Lower lobe of right lung (tissue), 2 donors: ENCODE data around the gene TTC8. TPM values are rescaled to one million over a fixed set of nuclear protein-coding genes. Genes with fewer than 3 reads are reported as not detected.

Experiments used
- ATAC-seq, 2 donors: fragments of 200-7000 bp; cut with Tn5 transposase; one replicate each; pipeline ENCODE4 v1.9.1; 2020 to 2022; ENCODE audit warnings: mild to moderate bottlenecking in 2 of 2, moderate library complexity in 2 of 2
- DNase-seq: peaks from one replicate; pipeline ENCODE4 v3.0.0-alpha.2; 2020
- H3K27ac ChIP-seq: fragments of 200-600 bp; one replicate; pipeline ENCODE4 v1.8.0; 2022
- H3K27me3 ChIP-seq: fragments of 200-600 bp; one replicate; pipeline ENCODE4 v1.8.0; 2022; ENCODE audit warnings: low read depth
- H3K36me3 ChIP-seq: fragments of 200-600 bp; one replicate; pipeline ENCODE4 v1.8.0; 2022; ENCODE audit warnings: mild to moderate bottlenecking
- H3K4me1 ChIP-seq: fragments of 200-600 bp; one replicate; pipeline ENCODE4 v1.8.0; 2022
- H3K4me3 ChIP-seq: fragments of 200-600 bp; one replicate; pipeline ENCODE4 v1.8.0; 2022; ENCODE audit warnings: mild to moderate bottlenecking
- H3K9me3 ChIP-seq: fragments of 200-600 bp; one replicate; pipeline ENCODE4 v1.8.0; 2022
- intact Hi-C: fragments of 100-400 bp; cut with DNase I; formaldehyde crosslinking; loops from one replicate; pipeline ENCODE4 v1.11.0; 2022
- total RNA-seq: library from RNA; stranded (reverse); fragmentation: NEBNext Ultra II Directional; extraction: Animal tissue kit (Norgen Biotek cat#: 25700); gene quantifications from one replicate; pipeline ENCODE4 v1.2.1, GENCODE V29; 2021
- TF ChIP-seq, protein P1 (sequence below): fragments of 200-600 bp; IDR thresholded peaks from one replicate; pipeline ENCODE4 v1.8.0; 2022; ENCODE audit warnings: antibody characterized with exemption, mild to moderate bottlenecking
- donor health status: DM: no; HTN: yes; CAD: no; lungs with severe emphysema.

TTC8 gene
- total RNA-seq, 1 donor from 2014 or later: 12.1 TPM

DNA sequence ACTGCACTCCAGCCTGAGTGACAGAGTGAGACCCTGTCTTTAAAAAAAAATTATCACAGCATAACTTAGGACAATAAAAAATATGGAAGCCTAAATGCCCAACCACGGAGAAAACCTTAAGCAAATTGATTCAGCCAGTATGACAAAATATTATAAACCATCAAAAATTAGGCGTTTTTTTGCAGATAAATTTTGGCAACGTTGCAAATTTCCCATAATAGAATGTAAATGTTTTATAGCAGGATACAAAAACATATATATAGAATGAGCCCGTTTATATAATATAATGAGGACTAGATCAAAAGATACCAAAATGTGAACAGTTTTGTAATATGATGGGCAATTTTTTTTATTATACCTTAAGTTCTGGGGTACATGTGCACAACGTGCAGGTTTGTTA, 24.9 kb upstream of the TTC8 start:
- DNase-seq: no peak
- Histone ChIP-seq H3K36me3 (no peaks in the 10 kb centered on the region), H3K4me1 (no peaks in the 10 kb centered on the region), H3K27me3 (no peaks in the 10 kb centered on the region), H3K4me3 (no peak overlapping the region), H3K9me3 (no peaks in the 10 kb centered on the region), H3K27ac (no peak overlapping the region)
- intact Hi-C loops: no loop called here
- no peak for ATAC-seq
- TF ChIP-seq, protein P1, sequence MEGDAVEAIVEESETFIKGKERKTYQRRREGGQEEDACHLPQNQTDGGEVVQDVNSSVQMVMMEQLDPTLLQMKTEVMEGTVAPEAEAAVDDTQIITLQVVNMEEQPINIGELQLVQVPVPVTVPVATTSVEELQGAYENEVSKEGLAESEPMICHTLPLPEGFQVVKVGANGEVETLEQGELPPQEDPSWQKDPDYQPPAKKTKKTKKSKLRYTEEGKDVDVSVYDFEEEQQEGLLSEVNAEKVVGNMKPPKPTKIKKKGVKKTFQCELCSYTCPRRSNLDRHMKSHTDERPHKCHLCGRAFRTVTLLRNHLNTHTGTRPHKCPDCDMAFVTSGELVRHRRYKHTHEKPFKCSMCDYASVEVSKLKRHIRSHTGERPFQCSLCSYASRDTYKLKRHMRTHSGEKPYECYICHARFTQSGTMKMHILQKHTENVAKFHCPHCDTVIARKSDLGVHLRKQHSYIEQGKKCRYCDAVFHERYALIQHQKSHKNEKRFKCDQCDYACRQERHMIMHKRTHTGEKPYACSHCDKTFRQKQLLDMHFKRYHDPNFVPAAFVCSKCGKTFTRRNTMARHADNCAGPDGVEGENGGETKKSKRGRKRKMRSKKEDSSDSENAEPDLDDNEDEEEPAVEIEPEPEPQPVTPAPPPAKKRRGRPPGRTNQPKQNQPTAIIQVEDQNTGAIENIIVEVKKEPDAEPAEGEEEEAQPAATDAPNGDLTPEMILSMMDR: no peak

DNA sequence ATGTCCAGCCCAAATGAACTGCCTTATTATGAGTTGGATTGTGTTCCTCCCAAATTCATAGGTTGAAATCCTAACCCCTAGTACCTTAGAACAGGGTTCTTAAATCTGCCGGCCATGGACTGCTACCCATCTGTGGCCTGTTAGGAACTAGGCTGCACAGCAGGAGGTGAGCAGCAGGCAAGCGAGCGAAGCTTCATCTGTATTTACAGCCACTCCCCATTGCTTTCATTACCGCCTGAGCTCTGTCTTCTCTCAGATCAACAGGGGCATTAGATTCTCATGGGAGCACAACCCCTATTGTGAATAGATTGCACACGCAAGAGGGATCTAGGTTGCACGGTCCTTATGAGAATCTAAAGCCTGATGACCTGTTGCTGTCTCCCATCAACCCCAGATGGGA, 21.9 kb upstream of the TTC8 start:
- Histone ChIP-seq H3K36me3 (no peaks in the 10 kb centered on the region), H3K4me3 (no peak overlapping the region), H3K27ac (no peak overlapping the region), H3K9me3 (no peaks in the 10 kb centered on the region), H3K27me3 (no peaks in the 10 kb centered on the region), H3K4me1 (no peaks in the 10 kb centered on the region)
- intact Hi-C loops: no loop called here
- TF ChIP-seq, protein P1: no peak
- no peak for ATAC-seq
- no peak for DNase-seq

DNA sequence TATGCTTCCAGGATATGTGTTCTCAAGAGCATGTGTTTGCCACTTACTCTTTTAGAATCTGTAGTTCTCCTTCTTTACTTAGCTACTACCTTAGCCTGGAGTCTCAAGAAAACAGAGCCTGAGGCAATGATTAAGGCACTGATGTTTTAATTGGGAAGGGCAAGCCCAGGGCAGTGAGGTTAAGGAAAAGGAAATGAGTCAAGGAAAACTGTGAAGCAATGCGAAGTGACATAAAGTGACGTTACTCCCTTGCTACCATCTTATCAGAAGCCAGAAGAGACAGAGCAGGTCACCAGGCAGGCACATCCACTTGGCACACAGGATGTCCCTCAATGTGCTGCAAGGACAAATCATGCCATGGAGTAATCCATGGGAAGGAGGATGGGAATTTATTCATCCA, 20.4 kb upstream of the TTC8 start:
- Histone ChIP-seq H3K9me3 (no peaks in the 10 kb centered on the region), H3K27ac (no peak overlapping the region), H3K4me3 (no peak overlapping the region), H3K4me1 (no peaks in the 10 kb centered on the region), H3K36me3 (no peaks in the 10 kb centered on the region), H3K27me3 (no peaks in the 10 kb centered on the region)
- TF ChIP-seq, protein P1: no peak
- intact Hi-C loops: no loop called here
- ATAC-seq (no peak), DNase-seq (no peak)

DNA sequence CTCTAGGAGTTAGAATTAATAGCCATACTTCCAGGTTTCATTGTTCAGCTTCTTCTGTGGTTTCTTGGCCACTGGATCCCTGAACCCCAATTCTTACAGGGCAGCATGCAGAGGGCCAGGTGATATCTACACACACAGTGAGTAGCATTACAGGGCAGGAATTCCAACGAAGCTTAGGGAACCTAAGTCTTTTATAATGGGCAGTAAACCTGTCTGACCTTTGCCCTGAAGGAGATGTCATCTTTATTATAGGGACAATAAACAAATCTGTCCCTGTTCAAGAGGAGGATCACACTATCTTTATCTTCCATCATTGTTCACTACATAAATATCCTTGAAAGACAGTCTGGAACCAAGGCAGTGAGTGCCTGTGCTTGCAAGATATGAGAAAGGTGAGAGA, 20.0 kb upstream of the TTC8 start:
- H3K9me3 ChIP-seq: no peaks in the 10 kb centered on the region
- H3K27me3 ChIP-seq: no peaks in the 10 kb centered on the region
- H3K27ac ChIP-seq: no peak overlapping the region
- no peak for ATAC-seq
- H3K4me3 ChIP-seq: no peak overlapping the region
- TF ChIP-seq, protein P1: no peak
- H3K4me1 ChIP-seq: no peaks in the 10 kb centered on the region
- intact Hi-C loops: no loop called here
- no peak for DNase-seq
- no peaks in the 10 kb centered on the region for H3K36me3 ChIP-seq

DNA sequence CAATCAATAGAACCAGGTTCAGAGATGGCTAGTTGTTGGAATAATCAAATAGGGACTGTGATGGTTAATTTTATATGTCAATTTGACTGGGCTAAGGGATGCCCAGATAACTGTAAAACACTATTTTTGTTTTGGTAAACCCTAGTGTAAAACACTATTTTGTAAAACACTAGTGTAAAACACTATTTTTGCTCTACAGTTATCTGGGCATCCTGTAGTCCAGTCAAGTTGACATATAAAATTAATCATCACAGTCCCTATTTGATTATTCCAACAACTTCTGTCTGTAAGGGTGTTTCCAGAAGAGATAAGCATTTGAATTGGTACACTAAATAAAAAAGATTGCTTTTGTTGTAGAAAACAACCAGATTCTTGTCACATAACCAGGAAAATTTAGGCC, 16.1 kb upstream of the TTC8 start:
- DNase-seq (no peak), ATAC-seq (no peak)
- Histone ChIP-seq H3K36me3 (no peaks in the 10 kb centered on the region), H3K4me3 (no peak overlapping the region), H3K27me3 (no peaks in the 10 kb centered on the region), H3K27ac (no peak overlapping the region), H3K9me3 (no peaks in the 10 kb centered on the region), H3K4me1 (no peaks in the 10 kb centered on the region)
- TF ChIP-seq, protein P1: no peak
- intact Hi-C loops: no loop called here

DNA sequence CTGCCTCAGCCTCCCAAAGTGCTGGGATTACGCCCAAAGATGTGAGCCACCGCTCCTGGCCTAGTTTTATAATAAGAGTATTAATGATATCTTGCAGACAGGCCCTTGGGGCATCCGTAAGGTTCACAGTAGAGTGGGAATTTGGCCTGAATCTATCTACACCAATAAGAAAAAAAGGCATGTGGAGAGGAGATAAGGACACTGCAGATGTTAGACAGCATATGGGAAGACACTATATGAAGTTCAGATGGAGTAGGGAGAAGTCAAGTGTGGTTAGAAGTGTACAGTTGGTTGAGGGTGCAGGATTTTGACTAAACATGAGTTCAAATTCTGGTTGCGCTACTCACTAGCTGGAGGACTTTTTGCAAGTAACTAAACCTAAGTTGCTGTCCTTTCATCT, 8.5 kb upstream of the TTC8 start:
- Histone ChIP-seq H3K27ac (no peak overlapping the region), H3K27me3 (no peaks in the 10 kb centered on the region), H3K9me3 (no peaks in the 10 kb centered on the region), H3K4me3 (no peak overlapping the region), H3K36me3 (no peaks in the 10 kb centered on the region), H3K4me1 (no peaks in the 10 kb centered on the region)
- DNase-seq (no peak), ATAC-seq (no peak)
- TF ChIP-seq, protein P1: no peak
- intact Hi-C loops: no loop called here
